ENCODE results near the gene SAMD3.
"Not testable (repeated sequence)": the region's sequence is repeated elsewhere in the genome, so short reads cannot be mapped to it uniquely, and the experiment has no call there.

SAMD3 gene

GRCh38 chr6:130203370-130203769 is 19.4 kb downstream of the SAMD3 start:
- POLR2A ChIA-PET = no interaction called here
- no peak for DNase-seq (ENCODE audit: extremely low spot score)
- CTCF ChIA-PET = interaction anchor here (0.7 kb wide), 1 partner anchor 741 kb away, joined by 3 read pairs; no protein-coding TSS in a partner anchor
- TF ChIP-seq NFRKB (IDR thresholded peaks at IDR 0.05) (no peak), ZNF384 (IDR thresholded peaks at IDR 0.05) (no peak), HDGF (IDR thresholded peaks at IDR 0.05; ENCODE audit: borderline replicate concordance) (no peak), PKNOX1 (IDR thresholded peaks at IDR 0.05) (no peak), ARNT (IDR thresholded peaks at IDR 0.05) (no peak), LEF1 (IDR thresholded peaks at IDR 0.05; ENCODE audit: borderline replicate concordance) (no peak), SUZ12 (IDR thresholded peaks at IDR 0.05) (no peak), L3MBTL2 (conservative IDR thresholded peaks at IDR 0.05) (no peak)

GRCh38 chr6:130202782-130203181 is 20.0 kb downstream of the SAMD3 start:
- no peak for DNase-seq (ENCODE audit: extremely low spot score)
- POLR2A ChIA-PET = no interaction called here
- CTCF ChIA-PET = no interaction called here
- TF ChIP-seq ARNT (IDR thresholded peaks at IDR 0.05) = no peak

- no peak for TF ChIP-seq HDGF (IDR thresholded peaks at IDR 0.05; ENCODE audit: borderline replicate concordance)
- no peak for TF ChIP-seq ELF4 (IDR thresholded peaks at IDR 0.05)
- TF ChIP-seq NFRKB (IDR thresholded peaks at IDR 0.05) = no peak
- TF ChIP-seq CTBP1 (IDR thresholded peaks at IDR 0.05; ENCODE audit: borderline replicate concordance) = no peak
- TF ChIP-seq PKNOX1 (IDR thresholded peaks at IDR 0.05) = no peak
- TF ChIP-seq L3MBTL2 (conservative IDR thresholded peaks at IDR 0.05) = no peak
- POLR2A ChIA-PET = no interaction called here
- DNase-seq (ENCODE audit: extremely low spot score) = no peak
- CTCF ChIA-PET = no interaction called here
Observed at GRCh38 chr6:130200020-130200419, 22.7 kb downstream of the SAMD3 start.

GRCh38 chr6:130198483-130199035 is 24.2 kb downstream of the SAMD3 start:
- DNase-seq (ENCODE audit: extremely low spot score) = no peak
- CTCF ChIA-PET = no interaction called here
- POLR2A ChIA-PET = no interaction called here
- TF ChIP-seq ZNF384 (IDR thresholded peaks at IDR 0.05) = no peak
- TF ChIP-seq PKNOX1 (IDR thresholded peaks at IDR 0.05) = peak; percentile 45

- CTCF ChIA-PET; POLR2A ChIA-PET; DNase-seq (ENCODE audit: extremely low spot score): not testable (repeated sequence)
Observed at GRCh38 chr6:130197816-130198482, 24.8 kb downstream of the SAMD3 start.

GRCh38 chr6:130194434-130194833 is 28.3 kb downstream of the SAMD3 start:
- CTCF ChIA-PET; POLR2A ChIA-PET; DNase-seq (ENCODE audit: extremely low spot score): not testable (repeated sequence)

- POLR2A ChIA-PET = no interaction called here
- TF ChIP-seq PKNOX1 (IDR thresholded peaks at IDR 0.05) (no peak), FOXK2 (IDR thresholded peaks at IDR 0.05) (no peak), LEF1 (IDR thresholded peaks at IDR 0.05; ENCODE audit: borderline replicate concordance) (no peak), ARNT (IDR thresholded peaks at IDR 0.05) (no peak), ELF4 (IDR thresholded peaks at IDR 0.05) (no peak), L3MBTL2 (conservative IDR thresholded peaks at IDR 0.05) (no peak)
- no peak for DNase-seq (ENCODE audit: extremely low spot score)
- CTCF ChIA-PET = no interaction called here
Observed at GRCh38 chr6:130190701-130191690, 31.8 kb downstream of the SAMD3 start.
